Measurements from ENCODE around the gene PDILT. TPM values are rescaled to one million over a fixed set of nuclear protein-coding genes. Genes with fewer than 3 reads are reported as not detected.

PDILT gene
- total and polyA plus RNA-seq, 4 donors, result not detected

DNA sequence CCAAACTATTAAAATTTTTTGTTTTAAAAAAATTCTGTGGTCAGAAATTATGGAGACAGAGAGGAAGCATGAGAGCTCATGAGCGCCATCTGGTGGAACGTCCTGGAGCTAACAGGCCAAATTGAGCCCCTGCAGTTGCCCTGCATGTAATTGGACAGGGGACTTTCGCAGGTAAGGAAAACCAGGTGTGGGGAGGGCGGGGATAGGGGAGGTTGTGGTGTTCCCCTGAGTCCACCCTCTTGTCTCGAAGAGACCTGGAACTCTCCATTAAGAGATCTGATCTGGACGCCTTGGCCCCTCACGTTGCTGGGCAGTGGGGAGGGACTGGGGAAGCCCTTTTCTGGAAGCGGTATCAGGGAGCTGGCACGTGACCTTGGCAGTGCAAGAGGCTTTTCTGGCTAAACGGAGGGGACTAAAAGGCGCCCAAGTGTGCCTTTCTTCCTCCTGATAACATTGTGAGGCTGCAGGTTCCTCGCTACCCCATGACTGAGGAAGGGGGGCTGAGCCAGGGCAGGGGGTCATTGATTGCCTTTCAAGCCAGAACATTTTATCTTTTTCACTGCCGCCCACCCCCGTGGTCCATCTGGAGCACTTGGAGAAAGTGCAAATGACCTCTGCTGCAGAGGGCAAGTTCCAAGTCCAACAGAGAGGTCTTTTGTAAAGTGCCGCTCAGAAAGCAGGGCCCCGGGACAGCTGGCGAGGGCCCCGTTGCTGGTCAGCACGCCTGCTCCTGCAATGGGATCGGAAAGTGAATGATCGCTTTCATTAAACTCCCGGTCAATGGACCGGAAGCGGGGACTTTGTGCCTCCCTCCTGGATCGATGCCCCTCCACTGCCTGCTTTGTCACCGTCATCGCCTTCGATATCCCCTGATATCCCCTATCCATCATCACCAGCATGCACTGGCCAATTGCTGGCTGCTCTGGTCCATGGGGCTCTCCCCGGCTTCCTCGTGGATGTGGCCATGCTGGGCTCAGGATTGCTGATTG is 18.4 kb downstream of the PDILT start:
- peaks cover 0 to 6% (median 0%) of the 10 kb centered on the region in 5 donors for H3K4me1 ChIP-seq (ENCODE audit: control insufficient read depth in 5 of 5, insufficient read depth in 5 of 5, low read length in 5 of 5)
- ATAC-seq (ENCODE audit: insufficient read depth, low FRiP score) (no peak), DNase-seq (peak; percentile 59 to 66 (median 65))
- H3K9me3 ChIP-seq (ENCODE audit: control insufficient read depth in 4 of 4, insufficient read depth in 3 of 4, low read length in 3 of 4), result peaks cover 0 to 2% (median 0%) of the 10 kb centered on the region in 4 donors
- no peaks in the 10 kb centered on the region for H3K27me3 ChIP-seq (ENCODE audit: control insufficient read depth in 3 of 3, insufficient read depth in 3 of 3, low read length in 2 of 3)
- H3K9ac ChIP-seq (ENCODE audit: insufficient read depth in 1 of 2, low read length in 2 of 2), result no peak overlapping the region
- no peak overlapping the region for H3K4me3 ChIP-seq
- peak; percentile 36 for TF ChIP-seq CTCF (IDR thresholded peaks at IDR 0.05; ENCODE audit: control extremely low read depth, extremely low read depth)
- no peak overlapping the region for H3K27ac ChIP-seq (ENCODE audit: low read depth in 1 of 2, low read length in 1 of 2)
- WGBS, 2 donors, result 23 to 26% methylated on average over 30 of the region's 30 CpGs
- H3K36me3 ChIP-seq (ENCODE audit: control insufficient read depth in 4 of 4, insufficient read depth in 4 of 4, low read length in 4 of 4), result no peaks in the 10 kb centered on the region

DNA sequence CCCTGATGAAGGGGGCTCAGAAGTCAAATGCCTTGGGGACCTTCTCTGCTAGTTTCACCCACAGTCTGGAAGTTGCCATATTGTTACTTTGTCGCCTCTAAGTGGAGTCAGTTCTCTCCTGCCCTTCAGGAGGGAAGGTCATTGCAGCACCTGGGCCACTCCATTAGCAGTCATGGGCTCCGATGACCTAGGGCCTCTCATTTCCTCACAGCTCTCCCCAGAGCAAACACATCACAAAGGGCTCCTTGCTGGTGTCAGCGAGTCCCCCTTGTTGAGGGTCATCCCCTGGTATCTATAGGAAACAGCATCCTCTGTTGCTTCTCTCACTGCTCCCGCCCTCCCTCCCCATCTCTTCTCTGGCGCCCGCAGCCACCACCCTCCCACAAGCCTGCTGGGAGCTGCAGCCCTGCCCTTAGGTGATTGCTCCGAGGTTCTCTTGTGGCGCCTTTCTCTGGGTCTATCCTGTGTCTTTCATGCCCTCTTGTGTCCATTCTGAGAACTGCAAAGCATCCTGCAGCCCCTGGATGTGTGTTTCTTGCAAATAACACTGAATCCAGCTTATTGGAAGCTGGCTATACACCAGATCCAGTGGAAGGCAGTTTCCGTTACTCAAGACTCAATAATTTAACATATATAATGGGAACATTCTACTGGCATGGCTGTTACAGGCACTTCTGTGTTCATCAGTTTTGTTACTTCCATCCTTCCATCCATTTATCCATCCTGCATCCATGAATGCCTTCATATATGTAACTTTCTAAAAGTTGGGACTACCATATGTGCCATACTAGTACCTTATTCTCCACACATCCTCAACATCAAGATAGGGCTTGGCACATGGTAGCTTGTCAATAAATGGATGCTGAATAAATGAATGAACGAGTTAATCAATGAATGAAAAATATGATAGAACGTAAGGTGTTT is 21.2 kb downstream of the PDILT start:
- 28 to 35% methylated on average over 11 of the region's 11 CpGs for WGBS, 2 donors
- peak; percentile 60 to 76 (median 61) for DNase-seq
- ATAC-seq (ENCODE audit: insufficient read depth, low FRiP score), result peak; percentile 68

More for the DNA sequence above, 21.2 kb downstream of the PDILT start:
- Histone ChIP-seq H3K27ac (ENCODE audit: low read depth in 1 of 2, low read length in 1 of 2) (no peak overlapping the region), H3K9me3 (ENCODE audit: control insufficient read depth in 4 of 4, insufficient read depth in 3 of 4, low read length in 3 of 4) (peaks cover 0 to 2% (median 0%) of the 10 kb centered on the region in 4 donors), H3K27me3 (ENCODE audit: control insufficient read depth in 3 of 3, insufficient read depth in 3 of 3, low read length in 2 of 3) (peaks cover 0 to 3% (median 0%) of the 10 kb centered on the region in 3 donors), H3K4me3 (no peak overlapping the region), H3K4me1 (ENCODE audit: control insufficient read depth in 5 of 5, insufficient read depth in 5 of 5, low read length in 5 of 5) (peaks cover 0 to 6% (median 0%) of the 10 kb centered on the region in 5 donors), H3K36me3 (ENCODE audit: control insufficient read depth in 4 of 4, insufficient read depth in 4 of 4, low read length in 4 of 4) (no peaks in the 10 kb centered on the region), H3K9ac (ENCODE audit: insufficient read depth in 1 of 2, low read length in 2 of 2) (no peak overlapping the region)
- peak; percentile 48 for TF ChIP-seq CTCF (IDR thresholded peaks at IDR 0.05; ENCODE audit: control extremely low read depth, extremely low read depth)

Data from lung (tissue), 12 donors.